Stimulated activated CD8-positive, alpha-beta memory T cell treated with anti-CD3 and anti-CD28 coated beads, Interleukin-2, amount 100 ng/mL, for 1 hour (primary cell): ENCODE measurements around the gene TOR3A.

Source experiments
- DNase-seq, 2 donors: peaks; one replicate each; pipeline ENCODE4 v3.0.0-alpha.2; 2020; ENCODE audit warnings: low read depth in 2 of 2

Gene TOR3A

GRCh38 chr1:179066471-179066870 is 15.4 kb upstream of the TOR3A start:
- no peak for DNase-seq

GRCh38 chr1:179077396-179077795 is 4.5 kb upstream of the TOR3A start:
- no peak for DNase-seq

- no peak for DNase-seq
These were observed 2.6 kb upstream of the TOR3A start for GRCh38 chr1:179079113-179079761.

- no peak for DNase-seq
These were observed 794 bp upstream of the TOR3A start for GRCh38 chr1:179080866-179081686.

GRCh38 chr1:179082333-179082998 is 596 bp downstream of the TOR3A start:
- DNase-seq: no peak

GRCh38 chr1:179082999-179083335 is 1.1 kb downstream of the TOR3A start:
- DNase-seq: no peak

DNA sequence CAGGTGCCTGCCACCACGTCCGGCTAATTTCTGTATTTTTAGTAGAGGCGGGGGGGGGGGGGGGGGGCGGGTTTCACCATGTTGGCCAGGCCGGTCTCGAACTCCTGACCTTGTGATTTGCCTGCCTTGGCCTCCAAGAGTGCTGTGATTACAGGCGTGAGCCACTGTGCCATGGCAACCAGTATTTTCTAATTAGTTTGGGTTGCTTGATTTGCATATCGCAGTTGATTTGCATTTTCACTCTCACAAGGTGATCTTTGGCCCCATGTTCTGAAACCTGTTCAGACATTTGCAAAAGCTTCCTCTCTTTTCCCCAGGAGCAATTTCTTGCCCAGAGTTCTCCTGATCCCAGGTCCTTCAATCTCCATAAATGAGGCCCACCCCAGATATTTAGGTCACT is 1.7 kb downstream of the TOR3A start:
- DNase-seq: no peak

GRCh38 chr1:179087665-179088064 is 5.8 kb downstream of the TOR3A start:
- DNase-seq: no peak

- no peak for DNase-seq
These were observed 8.1 kb downstream of the TOR3A start for GRCh38 chr1:179089827-179090482.

DNA sequence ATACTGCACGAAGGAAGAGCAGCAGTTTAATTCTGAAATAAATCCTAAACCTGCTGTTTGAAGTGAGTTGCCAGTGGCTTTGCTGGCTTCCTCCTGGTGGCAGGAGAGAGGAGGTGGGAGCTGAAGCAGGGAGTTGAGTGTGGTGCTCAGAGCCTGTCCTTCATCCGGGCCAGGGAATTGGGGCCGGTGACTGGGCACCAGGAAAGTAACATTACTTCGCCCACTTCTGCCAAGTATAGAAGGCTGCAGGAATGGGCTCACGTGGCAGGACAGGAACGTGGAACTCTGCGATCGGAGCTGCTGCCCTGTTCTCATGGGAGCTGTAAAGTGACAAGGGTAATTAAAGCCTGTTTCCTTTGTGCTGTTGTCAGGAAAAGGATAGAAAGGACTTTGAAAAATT is 8.7 kb downstream of the TOR3A start:
- no peak for DNase-seq

GRCh38 chr1:179090923-179091322 is 9.1 kb downstream of the TOR3A start:
- no peak for DNase-seq

DNA sequence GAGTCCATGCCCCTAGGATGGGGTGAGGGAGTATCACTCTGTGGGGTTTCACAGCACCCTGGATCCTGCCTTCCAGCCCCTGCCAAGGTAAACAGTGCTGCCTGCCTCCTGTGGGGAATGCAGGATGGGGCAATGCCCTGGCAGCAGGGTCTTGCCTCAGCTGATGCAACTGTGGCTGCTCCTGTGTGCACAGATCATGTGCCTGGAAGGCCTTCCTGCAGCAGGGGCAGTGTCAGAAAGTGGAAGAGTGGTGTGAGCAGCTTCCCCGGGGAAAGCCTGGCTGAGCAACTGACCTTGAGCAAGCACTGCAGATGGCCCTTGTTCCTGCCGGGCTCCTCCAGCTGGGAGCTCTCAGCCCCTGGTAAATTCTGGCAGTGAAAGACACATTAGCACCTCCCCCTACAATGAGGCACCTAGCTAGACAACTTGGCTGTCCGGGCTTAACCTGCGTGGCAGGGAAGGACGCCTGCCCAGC is 9.9 kb downstream of the TOR3A start:
- DNase-seq: no peak

- DNase-seq: no peak
These were observed 11.1 kb downstream of the TOR3A start for GRCh38 chr1:179092896-179093461.

- DNase-seq: no peak
These were observed 12.9 kb downstream of the TOR3A start for GRCh38 chr1:179094818-179095217.

- DNase-seq: no peak
These were observed 13.5 kb downstream of the TOR3A start for GRCh38 chr1:179095377-179095776.

DNA sequence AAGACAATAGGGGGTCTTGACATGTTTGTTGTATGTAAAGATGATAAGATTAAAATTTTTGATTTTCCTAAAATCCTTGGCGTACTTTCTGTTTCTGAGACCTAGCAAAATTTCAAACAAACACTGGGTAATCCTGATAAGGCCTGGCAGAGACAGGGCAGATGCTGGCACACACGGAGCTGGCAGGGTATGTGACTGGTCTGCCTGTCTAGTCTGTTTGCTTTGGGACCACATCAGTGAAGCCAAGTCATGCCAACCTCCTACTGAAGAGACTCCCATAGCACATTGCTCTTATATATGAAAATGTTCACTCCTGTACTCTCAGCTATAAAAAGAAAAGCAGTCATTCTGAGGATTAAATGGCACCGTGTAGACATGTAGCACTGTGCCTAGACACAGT is 14.1 kb downstream of the TOR3A start:
- no peak for DNase-seq

DNA sequence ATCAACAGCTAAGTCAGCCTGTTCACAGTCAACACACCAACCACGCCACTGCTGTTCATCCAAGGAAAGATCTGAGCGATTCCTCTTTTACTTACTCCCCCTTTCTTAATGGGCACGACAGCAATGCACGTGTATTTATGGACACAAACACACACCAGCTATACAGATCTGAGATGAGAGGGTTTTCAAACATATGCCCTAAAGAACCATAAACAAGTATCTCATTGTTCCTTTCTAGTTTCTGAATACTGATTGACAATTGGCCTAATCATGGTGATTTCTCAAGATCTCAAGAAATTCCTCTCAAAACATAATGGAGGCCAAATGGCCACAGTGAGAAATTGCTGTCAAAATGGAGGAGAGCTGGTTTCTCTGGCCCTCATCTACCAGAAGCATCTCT is 18.0 kb downstream of the TOR3A start:
- DNase-seq: no peak

- DNase-seq: no peak
These were observed 19.7 kb downstream of the TOR3A start for GRCh38 chr1:179101566-179101965.

DNA sequence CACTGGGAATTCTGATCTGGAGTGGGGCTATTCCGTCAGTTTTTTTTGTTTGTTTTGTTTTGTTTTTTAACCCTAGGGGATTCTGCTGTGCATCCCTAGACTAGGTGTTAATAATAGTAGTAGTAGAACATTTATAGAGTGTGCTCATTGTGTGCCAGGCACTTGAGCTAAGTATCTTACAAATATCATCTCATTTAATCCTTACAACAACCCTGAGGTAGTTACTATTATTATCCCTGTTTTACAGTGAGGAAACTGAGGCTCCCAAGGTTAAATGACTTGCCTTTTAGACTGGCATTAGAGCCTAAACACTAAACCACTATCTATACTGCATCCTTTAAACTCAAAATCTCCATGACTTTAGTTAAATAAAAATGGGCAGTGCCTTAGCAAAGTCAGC is 22.1 kb downstream of the TOR3A start:
- no peak for DNase-seq

- no peak for DNase-seq
These were observed 22.9 kb downstream of the TOR3A start for GRCh38 chr1:179104611-179105250.

GRCh38 chr1:179105393-179105792 is 23.5 kb downstream of the TOR3A start:
- no peak for DNase-seq
